NCI-H2196 (cell line): Measurements from ENCODE around the gene DNAH11.
"Not testable (repeated sequence)": the region's sequence is repeated elsewhere in the genome, so short reads cannot be mapped to it uniquely, and the experiment has no call there.

ENCODE experiments used
- DNase-seq: peaks from one replicate; lab custom pipeline; 2025; ENCODE audit not compliant: unreplicated experiment; lab: John Stamatoyannopoulos, UW

The DNAH11 gene

DNA sequence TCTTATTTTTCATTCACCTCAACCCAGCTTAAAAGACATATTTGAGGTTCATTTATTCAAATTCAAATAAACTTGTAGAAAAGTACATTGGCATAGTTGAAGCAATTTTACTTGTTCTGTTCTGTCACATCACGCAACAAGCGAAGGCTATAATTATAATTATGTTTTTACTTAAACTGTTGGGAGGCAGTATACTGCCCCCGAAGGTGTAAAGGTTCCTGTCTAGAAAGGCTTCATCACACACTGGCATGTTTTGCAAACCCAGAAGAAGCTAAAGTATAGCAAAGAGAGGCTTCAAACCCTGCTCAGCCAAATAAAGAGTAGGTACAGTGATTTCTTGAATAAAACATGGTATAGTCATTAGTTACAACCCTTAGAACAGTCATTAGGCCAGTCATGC is 340.2 kb downstream of the DNAH11 start:
- DNase-seq = no peak

- not testable (repeated sequence) for DNase-seq
Observed at GRCh38 chr7:21883501-21883900, 340.7 kb downstream of the DNAH11 start.

DNA sequence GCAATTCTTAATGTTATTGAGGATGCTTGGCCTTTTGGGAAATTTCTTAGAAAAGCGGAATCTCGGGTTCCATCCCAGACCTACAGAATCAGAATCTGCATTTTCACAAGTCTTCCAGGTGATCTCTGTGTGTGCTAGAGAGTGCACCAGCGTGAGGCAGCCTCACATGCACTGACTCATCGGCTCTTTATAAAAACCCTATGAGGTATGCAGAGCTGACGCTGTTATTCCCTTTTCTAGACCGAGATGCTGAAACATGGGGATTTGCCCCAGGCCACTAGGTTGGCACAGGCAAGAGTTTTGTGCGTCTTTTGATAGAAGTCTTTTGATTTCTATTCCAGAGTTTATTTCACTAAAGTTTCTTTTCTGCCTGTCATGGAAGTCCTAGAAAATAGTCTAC is 341.7 kb downstream of the DNAH11 start:
- DNase-seq = no peak

DNA sequence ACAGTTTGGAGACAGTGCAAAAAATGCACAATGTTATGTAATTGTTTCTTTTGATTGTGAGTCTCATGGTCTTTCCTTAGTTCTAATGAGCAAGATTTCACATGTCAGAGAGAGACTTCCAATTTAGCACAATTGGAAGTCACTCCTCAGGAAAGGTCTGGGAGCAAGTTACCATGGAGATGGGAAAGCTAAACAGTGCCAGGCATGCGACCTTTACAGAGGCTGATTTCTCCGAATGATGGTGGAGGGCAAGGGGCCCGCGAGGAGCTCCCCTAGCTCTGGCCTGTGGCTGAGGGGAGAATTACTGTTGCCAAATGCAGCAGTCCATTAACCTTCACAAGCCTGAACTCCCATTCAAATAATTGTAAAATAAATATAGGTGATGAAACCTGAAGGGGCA is 343.6 kb downstream of the DNAH11 start:
- DNase-seq = no peak

GRCh38 chr7:21887353-21887752 is 344.5 kb downstream of the DNAH11 start:
- DNase-seq = no peak

DNA sequence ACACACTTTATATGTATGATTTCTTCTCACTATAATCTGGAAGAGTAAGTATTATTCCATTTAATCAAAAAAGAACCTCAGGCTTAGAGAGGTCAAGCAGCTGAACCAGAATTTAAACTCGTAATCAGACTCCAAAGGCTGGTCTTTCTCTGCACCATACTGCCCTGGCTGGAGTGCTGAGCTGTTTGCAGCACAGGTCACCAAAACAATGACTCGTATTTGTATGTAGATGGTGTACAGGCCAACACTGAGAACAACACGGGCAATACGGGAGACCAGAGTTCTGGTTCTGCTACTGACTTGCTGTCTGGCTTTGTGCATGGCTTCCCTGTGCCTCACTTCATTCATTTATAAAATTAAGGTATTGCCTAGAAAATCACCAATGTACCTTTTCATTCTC is 344.9 kb downstream of the DNAH11 start:
- DNase-seq = no peak

GRCh38 chr7:21891291-21891690 is 348.5 kb downstream of the DNAH11 start:
- DNase-seq = no peak

GRCh38 chr7:21893401-21893800 is 350.6 kb downstream of the DNAH11 start:
- DNase-seq = no peak

DNA sequence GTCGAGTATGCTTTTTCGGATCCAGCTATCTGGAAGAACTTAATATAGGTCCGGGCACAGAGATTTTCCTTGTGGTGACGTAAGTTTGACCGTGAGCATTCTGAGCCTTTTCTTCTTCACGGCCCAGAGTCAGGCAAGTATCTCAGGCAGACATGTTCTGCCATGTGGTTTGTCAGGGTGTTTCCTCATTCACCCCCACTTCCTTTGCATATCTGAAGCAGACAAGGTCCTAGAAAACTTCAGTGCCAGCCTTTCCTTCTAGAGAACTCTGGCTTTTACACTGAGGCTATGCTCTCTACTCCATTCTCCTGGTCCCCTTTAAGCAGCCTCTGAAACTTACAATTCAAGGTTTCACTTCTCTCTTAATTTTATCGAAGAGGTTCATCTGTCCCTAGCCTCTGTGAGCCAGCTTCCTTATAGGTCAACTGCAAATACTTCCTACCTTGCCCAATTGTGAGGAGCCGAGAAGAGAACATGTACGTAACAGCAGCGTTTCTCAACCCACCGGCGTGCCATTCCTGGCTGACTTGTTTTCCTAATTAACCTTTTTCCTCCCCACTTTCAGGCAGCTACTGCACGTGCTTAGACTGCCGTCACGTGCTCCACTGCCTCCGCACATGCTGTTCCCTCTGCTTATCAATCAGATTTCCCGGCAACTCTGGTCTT is 355.6 kb downstream of the DNAH11 start:
- DNase-seq = no peak

DNA sequence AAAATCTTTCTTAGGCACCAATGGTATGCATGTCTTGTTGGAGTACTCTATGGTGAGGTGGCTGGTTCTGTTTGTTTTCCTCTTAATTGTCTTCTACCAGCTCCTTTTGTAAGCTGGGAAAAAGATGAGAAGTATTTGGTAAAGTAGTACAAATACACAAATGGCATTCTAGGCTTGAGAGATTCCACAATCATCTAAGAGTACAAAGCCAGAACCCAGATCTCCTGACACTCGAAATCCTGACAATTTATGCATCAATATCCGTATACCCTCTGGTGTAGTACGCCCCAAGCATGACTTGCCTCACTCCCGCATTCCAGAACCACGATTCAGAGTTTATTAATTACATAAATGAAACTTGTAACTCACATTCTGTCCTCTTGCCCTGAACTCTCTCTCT is 359.4 kb downstream of the DNAH11 start:
- no peak for DNase-seq

GRCh38 chr7:21903020-21903786 is 360.4 kb downstream of the DNAH11 start:
- DNase-seq = no peak

GRCh38 chr7:21908746-21909145 is 365.9 kb downstream of the DNAH11 start:
- DNase-seq = no peak

DNA sequence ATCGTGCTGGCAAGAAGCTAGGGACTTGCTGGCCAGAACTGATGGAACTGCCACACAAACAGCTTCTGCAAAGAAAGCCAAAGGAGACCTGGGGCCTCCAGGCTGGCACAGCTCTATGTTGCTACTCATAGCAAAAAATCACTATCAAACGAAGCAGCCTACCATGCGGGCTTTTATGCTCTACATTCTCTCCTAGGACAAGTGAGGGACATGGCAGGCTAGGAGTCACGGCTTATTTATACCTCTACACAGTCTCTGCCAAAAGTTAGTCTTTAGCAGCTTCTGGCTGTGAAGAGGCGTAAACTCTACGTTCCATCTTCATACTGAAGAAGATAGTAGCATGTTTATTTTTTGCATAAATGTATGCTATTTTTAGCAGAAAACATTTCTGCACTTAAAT is 367.4 kb downstream of the DNAH11 start:
- DNase-seq = no peak

DNA sequence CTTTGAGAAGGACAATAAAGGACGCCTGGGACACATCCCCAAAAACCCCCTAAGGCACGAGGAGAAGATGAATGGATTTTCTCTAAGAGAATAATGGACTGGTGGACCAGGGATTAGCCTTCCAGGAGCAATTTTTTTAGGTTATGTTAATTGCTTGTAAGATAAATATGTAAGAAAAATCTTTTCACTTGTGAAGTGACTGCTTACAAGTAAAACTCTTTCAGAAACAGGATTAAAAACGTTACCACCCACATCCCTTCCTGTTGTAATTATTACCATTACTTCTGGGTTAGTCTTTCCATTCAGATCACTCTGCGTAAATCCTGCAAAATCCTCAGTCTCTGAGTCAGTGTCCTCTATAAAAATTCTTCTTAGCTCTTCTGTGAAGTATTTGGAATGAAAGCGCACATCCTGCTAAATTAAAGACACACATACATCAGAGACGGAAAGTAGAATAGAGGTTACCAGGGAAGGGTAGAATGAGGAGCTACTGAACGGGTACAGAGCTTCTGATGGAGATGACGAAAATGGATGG is 368.6 kb downstream of the DNAH11 start:
- no peak for DNase-seq

- no peak for DNase-seq
Observed at GRCh38 chr7:21912305-21912704, 369.5 kb downstream of the DNAH11 start.

GRCh38 chr7:21912931-21913780 is 370.3 kb downstream of the DNAH11 start:
- no peak for DNase-seq

- DNase-seq = no peak
Observed at GRCh38 chr7:21914671-21915070, 371.8 kb downstream of the DNAH11 start.

DNA sequence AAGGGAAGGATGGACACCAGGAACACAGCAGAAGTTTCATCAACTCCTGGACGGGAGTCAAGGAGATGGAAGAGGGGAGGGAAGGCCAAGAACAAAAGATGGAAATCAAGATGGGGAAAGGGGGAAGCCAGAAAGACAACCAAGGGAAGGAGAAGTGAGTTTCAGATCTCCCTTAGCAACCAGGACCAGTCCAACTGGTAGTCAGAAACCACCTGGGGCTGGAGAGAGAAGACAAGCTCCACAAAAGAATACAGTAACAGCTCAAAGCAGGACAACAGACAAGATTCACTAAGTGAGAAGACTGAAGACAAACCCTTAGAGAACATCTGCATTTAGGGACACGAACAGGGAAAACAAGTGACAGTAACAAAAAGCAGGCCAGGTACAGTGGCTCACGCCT is 372.3 kb downstream of the DNAH11 start:
- no peak for DNase-seq

DNA sequence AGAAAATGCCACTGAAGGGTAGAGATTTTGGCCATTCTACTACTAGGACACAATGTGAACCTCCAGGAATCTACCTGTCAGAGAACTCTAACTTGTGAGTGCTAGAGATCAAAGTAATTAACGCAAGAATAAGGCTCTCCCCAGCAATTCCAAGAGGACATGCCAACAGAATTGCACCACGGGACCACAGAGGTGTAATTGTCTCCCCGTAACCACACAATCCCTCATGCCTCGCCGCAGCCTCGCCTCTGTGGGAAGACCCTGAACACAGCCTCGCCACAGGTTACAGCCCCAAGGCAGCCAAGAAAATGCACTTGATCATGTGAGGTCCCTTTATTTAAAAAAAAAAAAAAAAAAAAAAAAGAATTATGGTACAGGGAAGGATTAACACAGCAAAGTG is 373.3 kb downstream of the DNAH11 start:
- no peak for DNase-seq

- no peak for DNase-seq
Observed at GRCh38 chr7:21916629-21917028, 373.8 kb downstream of the DNAH11 start.

- no peak for DNase-seq
Observed at GRCh38 chr7:21918216-21918615, 375.4 kb downstream of the DNAH11 start.

DNA sequence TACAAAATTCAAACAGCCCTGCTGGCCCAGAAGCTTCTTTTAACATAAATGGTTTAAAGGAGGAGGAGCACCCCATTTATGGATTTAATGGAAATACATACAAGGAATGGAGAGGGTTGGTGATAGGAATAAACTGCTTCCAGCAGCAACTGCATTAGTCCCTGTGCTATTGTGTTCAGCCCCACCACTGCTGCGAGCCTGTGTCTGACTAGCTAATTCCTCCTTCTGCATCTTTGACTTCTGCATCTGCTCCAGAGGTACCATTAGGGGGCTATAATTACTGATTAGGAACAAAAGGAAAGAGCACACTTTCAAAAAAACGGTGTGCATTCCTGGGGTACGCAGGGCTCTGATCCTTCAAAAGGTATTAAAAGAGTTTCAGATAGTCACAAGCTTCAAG is 378.1 kb downstream of the DNAH11 start:
- no peak for DNase-seq
